HepG2 (cell line): ENCODE data around the gene ILKAP. TPM values are rescaled to one million over a fixed set of nuclear protein-coding genes. Genes with fewer than 3 reads are reported as not detected.

Source experiments
- CCAR2 ChIP-seq: fragments of 200-400 bp; formaldehyde crosslinking; optimal IDR thresholded peaks from 2 replicates; pipeline ENCODE3; 2018; ENCODE audit warnings: low read depth, mild to moderate bottlenecking, low read length, moderate library complexity
- GABPB1 ChIP-seq: IDR thresholded peaks from 2 replicates; pipeline ENCODE4 v1.6.1; 2016; ENCODE audit warnings: mild to moderate bottlenecking, missing genetic modification reagents, moderate library complexity, missing compliant biosample characterization
- JUNB ChIP-seq: sonication (generic); formaldehyde crosslinking; IDR thresholded peaks from 2 replicates; pipeline ENCODE4 v1.8.0; 2022; ENCODE audit warnings: missing genetic modification reagents, mild to moderate bottlenecking, borderline replicate concordance
- MAFK ChIP-seq, 2 experiments: IDR thresholded peaks in 1 of 2; conservative IDR thresholded peaks in 1 of 2; 2 replicates each; pipeline ENCODE4 v1.6.1; 2011; ENCODE audit warnings: improper control_type of control experiment in 2 of 2, low read length in 2 of 2
- NONO ChIP-seq, 2 experiments: fragments of 450-650 bp in 1 of 2; sonication (generic) in 1 of 2; formaldehyde crosslinking in 1 of 2; IDR thresholded peaks in 1 of 2; conservative IDR thresholded peaks in 1 of 2; 2 replicates each; pipeline versions ENCODE4 v1.6.1 to v1.8.0; 2017 to 2022; ENCODE audit warnings: mild to moderate bottlenecking in 1 of 2, missing genetic modification reagents in 1 of 2, moderate library complexity in 1 of 2
- RNF219 ChIP-seq: sonication (generic); formaldehyde crosslinking; IDR thresholded peaks from 2 replicates; pipeline ENCODE4 v1.5.0; 2020; ENCODE audit warnings: mild to moderate bottlenecking, missing genetic modification reagents
- ZBTB14 ChIP-seq: sonication (generic); formaldehyde crosslinking; IDR thresholded peaks from 2 replicates; pipeline ENCODE4 v1.4.0; 2020; ENCODE audit warnings: missing genetic modification reagents
- ZFP90 ChIP-seq: sonication (generic); formaldehyde crosslinking; IDR thresholded peaks from 2 replicates; pipeline ENCODE4 v1.8.0; 2022; ENCODE audit warnings: missing genetic modification reagents, mild to moderate bottlenecking, inconsistent platforms, borderline replicate concordance
- ZNF609 ChIP-seq: sonication (generic); formaldehyde crosslinking; IDR thresholded peaks from 2 replicates; pipeline ENCODE4 v1.4.0; 2020; ENCODE audit warnings: mild to moderate bottlenecking, missing genetic modification reagents, borderline replicate concordance
- ZSCAN21 ChIP-seq: sonication (generic); formaldehyde crosslinking; IDR thresholded peaks from 2 replicates; pipeline ENCODE4 v1.8.0; 2022; ENCODE audit warnings: mild to moderate bottlenecking, missing genetic modification reagents, moderate library complexity, borderline replicate concordance
- polyA plus RNA-seq, 8 experiments: library from polyadenylated mRNA; depleted of rRNA in 3 of 8; stranded (reverse) in 7 of 8; unstranded in 1 of 8; fragments of >200 nt; fragmentation: Illumina TruSeq in 4 of 8; extraction: Trizol in 4 of 8; gene quantifications; 2 replicates each; pipeline versions ENCODE4 v1.2.1 to v1.2.3, GENCODE V29; 2011 to 2016; ENCODE audit warnings: low read depth in 4 of 8, missing spikeins in 1 of 8, mixed read lengths in 1 of 8; ENCODE audit not compliant: insufficient read depth in 1 of 8
- total RNA-seq, 5 experiments: library from RNA; depleted of rRNA; stranded (reverse); fragments of >200 nt; fragmentation: Illumina TruSeq; extraction: Trizol; gene quantifications; 2 replicates each; pipeline ENCODE4 v1.2.3, GENCODE V29; 2016; ENCODE audit warnings: low read depth in 1 of 5
- TF ChIP-seq, protein P1 (sequence below): sonication (generic); formaldehyde crosslinking; IDR thresholded peaks from 2 replicates; pipeline ENCODE4 v1.4.0; 2020; ENCODE audit warnings: missing genetic modification reagents, borderline replicate concordance

Gene ILKAP
- total and polyA plus RNA-seq, 2 of the 13 experiments (the other 11 are each of a cell fraction or from before 2014, with no cell fraction given), result 29.6 to 33.1 TPM

GRCh38 chr2:238242731-238243495, 39.4 kb upstream of the ILKAP start (continued):
- TF ChIP-seq, protein P1, sequence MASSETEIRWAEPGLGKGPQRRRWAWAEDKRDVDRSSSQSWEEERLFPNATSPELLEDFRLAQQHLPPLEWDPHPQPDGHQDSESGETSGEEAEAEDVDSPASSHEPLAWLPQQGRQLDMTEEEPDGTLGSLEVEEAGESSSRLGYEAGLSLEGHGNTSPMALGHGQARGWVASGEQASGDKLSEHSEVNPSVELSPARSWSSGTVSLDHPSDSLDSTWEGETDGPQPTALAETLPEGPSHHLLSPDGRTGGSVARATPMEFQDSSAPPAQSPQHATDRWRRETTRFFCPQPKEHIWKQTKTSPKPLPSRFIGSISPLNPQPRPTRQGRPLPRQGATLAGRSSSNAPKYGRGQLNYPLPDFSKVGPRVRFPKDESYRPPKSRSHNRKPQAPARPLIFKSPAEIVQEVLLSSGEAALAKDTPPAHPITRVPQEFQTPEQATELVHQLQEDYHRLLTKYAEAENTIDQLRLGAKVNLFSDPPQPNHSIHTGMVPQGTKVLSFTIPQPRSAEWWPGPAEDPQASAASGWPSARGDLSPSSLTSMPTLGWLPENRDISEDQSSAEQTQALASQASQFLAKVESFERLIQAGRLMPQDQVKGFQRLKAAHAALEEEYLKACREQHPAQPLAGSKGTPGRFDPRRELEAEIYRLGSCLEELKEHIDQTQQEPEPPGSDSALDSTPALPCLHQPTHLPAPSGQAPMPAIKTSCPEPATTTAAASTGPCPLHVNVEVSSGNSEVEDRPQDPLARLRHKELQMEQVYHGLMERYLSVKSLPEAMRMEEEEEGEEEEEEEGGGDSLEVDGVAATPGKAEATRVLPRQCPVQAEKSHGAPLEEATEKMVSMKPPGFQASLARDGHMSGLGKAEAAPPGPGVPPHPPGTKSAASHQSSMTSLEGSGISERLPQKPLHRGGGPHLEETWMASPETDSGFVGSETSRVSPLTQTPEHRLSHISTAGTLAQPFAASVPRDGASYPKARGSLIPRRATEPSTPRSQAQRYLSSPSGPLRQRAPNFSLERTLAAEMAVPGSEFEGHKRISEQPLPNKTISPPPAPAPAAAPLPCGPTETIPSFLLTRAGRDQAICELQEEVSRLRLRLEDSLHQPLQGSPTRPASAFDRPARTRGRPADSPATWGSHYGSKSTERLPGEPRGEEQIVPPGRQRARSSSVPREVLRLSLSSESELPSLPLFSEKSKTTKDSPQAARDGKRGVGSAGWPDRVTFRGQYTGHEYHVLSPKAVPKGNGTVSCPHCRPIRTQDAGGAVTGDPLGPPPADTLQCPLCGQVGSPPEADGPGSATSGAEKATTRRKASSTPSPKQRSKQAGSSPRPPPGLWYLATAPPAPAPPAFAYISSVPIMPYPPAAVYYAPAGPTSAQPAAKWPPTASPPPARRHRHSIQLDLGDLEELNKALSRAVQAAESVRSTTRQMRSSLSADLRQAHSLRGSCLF (CRISPR knock-in tag), result no peak
- TF ChIP-seq NONO (IDR thresholded peaks at IDR 0.05), result no peak
- no peak for TF ChIP-seq NONO (CRISPR knock-in tag; conservative IDR thresholded peaks at IDR 0.05)
- TF ChIP-seq GABPB1 (CRISPR knock-in tag), result peak; percentile 24; the same call in 1 of the 2 replicates
- TF ChIP-seq ZFP90, result no peak
- TF ChIP-seq ZBTB14 (CRISPR knock-in tag), result no peak
- no peak for TF ChIP-seq RNF219 (CRISPR knock-in tag)
- TF ChIP-seq CCAR2, result no peak
- no peak for TF ChIP-seq ZSCAN21 (CRISPR knock-in tag)
- TF ChIP-seq MAFK (conservative IDR thresholded peaks at IDR 0.05 in 1 of 2, IDR thresholded peaks at IDR 0.05 in 1 of 2; ENCODE audit: low read length in 2 of 2), result no peak
- no peak for TF ChIP-seq JUNB (CRISPR knock-in tag)
- no peak for TF ChIP-seq ZNF609 (CRISPR knock-in tag)
